ENCODE data around the gene CHST12.
"Not testable (repeated sequence)": the region's sequence is repeated elsewhere in the genome, so short reads cannot be mapped to it uniquely, and the experiment has no call there.

Gene CHST12

GRCh38 chr7:2379161-2379560 lies 24.2 kb upstream of the CHST12 start:
- no peak for DNase-seq

- no peak for DNase-seq
These were observed 23.5 kb upstream of the CHST12 start for GRCh38 chr7:2379821-2380450.

GRCh38 chr7:2380461-2380860 lies 22.9 kb upstream of the CHST12 start:
- DNase-seq: no peak

- no peak for DNase-seq
These were observed 22.2 kb upstream of the CHST12 start for GRCh38 chr7:2381227-2381626.

GRCh38 chr7:2381881-2382509 lies 21.4 kb upstream of the CHST12 start:
- DNase-seq: no peak

GRCh38 chr7:2383543-2384274 lies 19.7 kb upstream of the CHST12 start:
- DNase-seq: no peak

- no peak for DNase-seq
These were observed 18.8 kb upstream of the CHST12 start for GRCh38 chr7:2384354-2385243.

GRCh38 chr7:2386122-2386521 lies 17.3 kb upstream of the CHST12 start:
- not testable (repeated sequence) for DNase-seq

GRCh38 chr7:2386964-2387669 lies 16.3 kb upstream of the CHST12 start:
- DNase-seq: no peak

- no peak for DNase-seq
These were observed 15.3 kb upstream of the CHST12 start for GRCh38 chr7:2387897-2388636.

GRCh38 chr7:2388637-2388954 lies 14.8 kb upstream of the CHST12 start:
- no peak for DNase-seq

GRCh38 chr7:2390020-2390816 lies 13.2 kb upstream of the CHST12 start:
- DNase-seq: peak; percentile 72

GRCh38 chr7:2393706-2394105 lies 9.7 kb upstream of the CHST12 start:
- no peak for DNase-seq

GRCh38 chr7:2394566-2395082 lies 8.8 kb upstream of the CHST12 start:
- DNase-seq: no peak

- DNase-seq: no peak
These were observed 4.9 kb upstream of the CHST12 start for GRCh38 chr7:2398506-2398905.

- DNase-seq: peak; percentile 90
These were observed 3.4 kb upstream of the CHST12 start for GRCh38 chr7:2399848-2400587.

GRCh38 chr7:2402687-2403013 lies 761 bp upstream of the CHST12 start:
- no peak for DNase-seq

GRCh38 chr7:2403718-2404648 lies 572 bp downstream of the CHST12 start:
- DNase-seq: peak; percentile 62

- DNase-seq: no peak
These were observed 1.3 kb downstream of the CHST12 start for GRCh38 chr7:2404714-2405119.

Data from femur (tissue), 1 donor.